PC-3 (cell line): ENCODE data around the gene HPCA. TPM values are rescaled to one million over a fixed set of nuclear protein-coding genes. Genes with fewer than 3 reads are reported as not detected.

Source experiments
- ATAC-seq: fragments of 200-7000 bp; cut with Tn5 transposase; 2 replicates; pipeline ENCODE4 v1.9.1; 2020; ENCODE audit warnings: mild to moderate bottlenecking, moderate library complexity
- BruUV-seq: library from RNA; stranded (reverse); fragments of 400-500 nt; replicated peaks from 2 replicates; lab custom pipeline; 2021; lab: Mats Ljungman, UMichigan
- CTCF ChIA-PET: fragments of 300-600 bp; sonication (Branson Sonifier 250); formaldehyde crosslinking; loops from one replicate; lab custom pipeline; 2022; ENCODE audit warnings: antibody characterized with exemption; lab: Charles Lee
- POLR2A ChIA-PET: fragments of 300-600 bp; sonication (Branson Sonifier 250); formaldehyde crosslinking; loops from one replicate; lab custom pipeline; 2022; ENCODE audit warnings: antibody characterized with exemption; ENCODE audit not compliant: unreplicated experiment; lab: Charles Lee
- DNase-seq: peaks from one replicate; pipeline ENCODE4 v3.0.0-alpha.2; 2015
- H2AFZ ChIP-seq: fragments of 300-600 bp; sonication (generic); 2 replicates; pipeline ENCODE4 v1.6.0; 2016; ENCODE audit warnings: antibody characterized with exemption, low read length
- H3F3A ChIP-seq: fragments of 300-600 bp; sonication (generic); one replicate; pipeline ENCODE4 v1.6.0; 2017; ENCODE audit warnings: antibody characterized with exemption, low read length, control low read depth, mild to moderate bottlenecking; ENCODE audit not compliant: unreplicated experiment
- H3K27ac ChIP-seq: fragments of 300-600 bp; sonication (generic); 2 replicates; pipeline ENCODE4 v1.5.1; 2016; ENCODE audit warnings: mild to moderate bottlenecking, low read length
- H3K27me3 ChIP-seq: fragments of 300-600 bp; sonication (generic); 2 replicates; pipeline ENCODE4 v1.6.1; 2016; ENCODE audit warnings: low read length, mixed read lengths
- H3K36me3 ChIP-seq: fragments of 300-600 bp; sonication (generic); 2 replicates; pipeline ENCODE4 v1.6.1; 2016; ENCODE audit warnings: low read depth, mixed run types, low read length, mixed read lengths
- H3K4me1 ChIP-seq: fragments of 300-600 bp; sonication (generic); 2 replicates; pipeline ENCODE4 v1.5.1; 2016; ENCODE audit warnings: low read length; ENCODE audit not compliant: insufficient read depth
- H3K4me2 ChIP-seq: fragments of 300-600 bp; sonication (generic); 2 replicates; pipeline ENCODE4 v1.6.0; 2016; ENCODE audit warnings: low read length
- H3K4me3 ChIP-seq: fragments of 300-600 bp; sonication (generic); 2 replicates; pipeline ENCODE4 v1.5.1; 2016; ENCODE audit warnings: mild to moderate bottlenecking, low read length, mixed read lengths
- H3K79me2 ChIP-seq: fragments of 300-600 bp; sonication (generic); 2 replicates; pipeline ENCODE4 v1.6.1; 2017; ENCODE audit warnings: low read length, mixed read lengths
- H3K9ac ChIP-seq: fragments of 300-600 bp; sonication (generic); 2 replicates; pipeline ENCODE4 v1.6.0; 2016; ENCODE audit warnings: mild to moderate bottlenecking, low read length
- H3K9me2 ChIP-seq: fragments of 300-600 bp; sonication (generic); replicated peaks from 2 replicates; pipeline ENCODE4 v1.6.1; 2016; ENCODE audit warnings: mixed run types, low read length, mixed read lengths
- H3K9me3 ChIP-seq: fragments of 300-600 bp; sonication (generic); 2 replicates; pipeline ENCODE4 v1.6.1; 2016; ENCODE audit warnings: low read length, mixed read lengths
- H4K20me1 ChIP-seq: fragments of 300-600 bp; sonication (generic); 2 replicates; pipeline ENCODE4 v1.6.1; 2016; ENCODE audit warnings: low read length, mixed read lengths
- CTCF ChIP-seq: fragments of 300-600 bp; sonication (generic); conservative IDR thresholded peaks from 2 replicates; pipeline ENCODE4 v1.5.1; 2017; ENCODE audit warnings: antibody characterized with exemption, low read depth, mild to moderate bottlenecking, low read length
- EZH2 ChIP-seq: fragments of 300-600 bp; sonication (generic); IDR thresholded peaks from one replicate; pipeline ENCODE4 v1.6.1; 2017; ENCODE audit warnings: antibody characterized with exemption, mild to moderate bottlenecking, low read length; ENCODE audit not compliant: unreplicated experiment
- EZH2phosphoT487 ChIP-seq: fragments of 300-600 bp; sonication (generic); IDR thresholded peaks from 2 replicates; pipeline ENCODE4 v1.6.1; 2018; ENCODE audit warnings: mild to moderate bottlenecking, antibody characterized with exemption, low read length, borderline replicate concordance
- intact Hi-C: fragments of 100-400 bp; cut with micrococcal nuclease; formaldehyde crosslinking; loops from 2 replicates; pipeline ENCODE4 v1.9.0; 2023
- total RNA-seq: library from RNA; depleted of rRNA; stranded (reverse); fragments of >200 nt; gene quantifications from 2 replicates; pipeline ENCODE4 v1.2.3, GENCODE V29; 2014

The HPCA gene
- total RNA-seq, 1 experiment from 2014 or later: not detected

DNA sequence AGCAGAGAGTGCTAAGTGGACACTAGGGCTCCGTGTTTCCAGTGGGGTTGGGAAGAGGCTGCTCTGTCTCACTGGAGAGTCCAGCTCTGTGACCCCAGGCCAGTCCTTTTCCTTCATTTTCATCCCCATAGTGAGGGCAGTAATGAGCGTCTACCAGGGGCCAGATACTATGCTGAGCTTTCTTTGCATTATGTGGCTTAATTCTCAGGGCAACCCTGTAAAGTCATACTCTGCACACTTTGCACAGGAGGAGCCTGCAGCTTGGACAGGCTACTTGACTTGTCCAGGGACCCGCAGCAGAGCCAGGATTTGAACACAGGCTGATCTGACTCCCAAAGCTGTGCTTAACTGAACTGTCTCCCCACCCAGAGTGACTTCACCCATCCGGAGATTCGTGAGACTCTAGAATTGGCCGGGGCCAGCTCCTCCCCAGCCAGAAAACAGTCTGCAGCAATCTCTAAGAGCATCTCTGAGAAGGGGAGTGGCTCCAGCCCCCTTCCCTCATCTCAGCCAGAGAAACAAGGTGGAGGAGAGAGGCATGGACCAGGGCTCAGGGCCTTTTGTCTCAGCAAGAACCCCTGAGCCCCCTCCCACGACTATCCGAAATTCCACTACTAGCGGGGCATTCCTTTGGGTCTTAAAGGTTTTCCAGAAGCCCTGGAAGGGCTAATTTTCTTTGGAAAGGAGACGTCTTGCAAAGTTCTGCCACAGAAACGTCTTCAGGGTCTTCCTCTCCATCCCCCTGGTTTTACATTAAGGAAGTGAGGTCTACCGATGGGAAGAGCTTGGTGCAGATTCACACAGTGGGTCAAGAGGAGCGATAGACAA is 14.7 kb upstream of the HPCA start:
- no peaks in the 10 kb centered on the region for H3K9me3 ChIP-seq
- no peaks in the 10 kb centered on the region for H3K36me3 ChIP-seq
- no peaks in the 10 kb centered on the region for H3K9me2 ChIP-seq
- H3K9ac ChIP-seq: no peak overlapping the region
- intact Hi-C loops: loop anchor here (1.0 kb wide), 1 partner anchor 159 kb away; no protein-coding TSS in a partner anchor
- no peak overlapping the region for H3K27ac ChIP-seq
- ChIA-PET CTCF (interaction anchor here (0.6 to 0.7 kb wide), 2 partner anchors 18 to 351 kb away, joined by 3 to 4 read pairs; no protein-coding TSS in a partner anchor), POLR2A (interaction anchor here (0.5 kb wide), 1 partner anchor 1575 kb away, joined by 3 read pairs; the partner anchor contains the start of genes SNRNP40 and ZCCHC17)
- H4K20me1 ChIP-seq: no peaks in the 10 kb centered on the region
- peaks cover 10% of the 10 kb centered on the region; the same call in 1 of the 2 replicates for H3K27me3 ChIP-seq
- ATAC-seq (peak; percentile 21), DNase-seq (no peak)
- 0 out of 2 replicates have a peak, but pooled peaks cover 4% of the 10 kb centered on the region for H3K4me1 ChIP-seq
- no peaks in the 10 kb centered on the region for H3F3A ChIP-seq
- H3K4me2 ChIP-seq: peak overlapping the region; percentile 77
- peak overlapping the region; percentile 47; the same call in 1 of the 2 replicates for H3K4me3 ChIP-seq
- BruUV-seq: no TSS peak
- no peak for TF ChIP-seq EZH2phosphoT487
- no peak for TF ChIP-seq EZH2
- no peaks in the 10 kb centered on the region for H3K79me2 ChIP-seq
- peak overlapping the region; percentile 58 for H2AFZ ChIP-seq

DNA sequence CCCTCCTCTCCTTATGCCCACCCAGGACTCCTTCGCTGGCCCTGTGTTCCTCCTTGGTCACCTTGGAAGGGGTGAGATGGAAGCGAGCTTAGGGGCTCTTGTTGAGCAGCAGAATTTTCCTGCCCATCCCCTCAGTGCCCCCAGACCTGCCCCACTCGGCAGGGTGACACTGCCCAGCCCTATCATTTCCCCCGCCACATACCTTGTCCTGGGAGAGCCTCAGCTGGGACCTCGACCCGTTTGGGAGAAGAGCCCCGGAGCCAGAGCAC is 14.2 kb upstream of the HPCA start:
- no peaks in the 10 kb centered on the region for H3F3A ChIP-seq
- H3K9me3 ChIP-seq: no peaks in the 10 kb centered on the region
- TF ChIP-seq EZH2 (no peak), CTCF (no peak)
- H4K20me1 ChIP-seq: no peaks in the 10 kb centered on the region
- H3K27me3 ChIP-seq: peaks cover 10% of the 10 kb centered on the region; the same call in 1 of the 2 replicates
- H3K4me2 ChIP-seq: no peak overlapping the region
- POLR2A ChIA-PET: no interaction called here
- no peak for ATAC-seq
- H3K79me2 ChIP-seq: no peaks in the 10 kb centered on the region
- H3K9me2 ChIP-seq: no peaks in the 10 kb centered on the region
- CTCF ChIA-PET: interaction anchor here (1.3 kb wide), 1 partner anchor 44 kb away, joined by 7 read pairs; no protein-coding TSS in a partner anchor
- 0 out of 2 replicates have a peak, but pooled peaks cover 4% of the 10 kb centered on the region for H3K4me1 ChIP-seq
- no TSS peak for BruUV-seq
- no peak overlapping the region for H3K4me3 ChIP-seq
- no peak overlapping the region for H3K27ac ChIP-seq
- DNase-seq: no peak
- no peak overlapping the region for H2AFZ ChIP-seq
- no peaks in the 10 kb centered on the region for H3K36me3 ChIP-seq
- intact Hi-C loops: no loop called here
- H3K9ac ChIP-seq: no peak overlapping the region

- H3K4me1 ChIP-seq: 0 out of 2 replicates have a peak, but pooled peaks cover 4% of the 10 kb centered on the region
- no peak overlapping the region for H2AFZ ChIP-seq
- intact Hi-C loops: no loop called here
- no peaks in the 10 kb centered on the region for H3K36me3 ChIP-seq
- no peak overlapping the region for H3K27ac ChIP-seq
- DNase-seq: no peak
- H3K79me2 ChIP-seq: no peaks in the 10 kb centered on the region
- peaks cover 10% of the 10 kb centered on the region; the same call in 1 of the 2 replicates for H3K27me3 ChIP-seq
- no peaks in the 10 kb centered on the region for H3F3A ChIP-seq
- no peaks in the 10 kb centered on the region for H3K9me2 ChIP-seq
- no peak overlapping the region for H3K4me2 ChIP-seq
- H3K4me3 ChIP-seq: no peak overlapping the region
- H3K9ac ChIP-seq: no peak overlapping the region
- H3K9me3 ChIP-seq: no peaks in the 10 kb centered on the region
- no peak for ATAC-seq
- TF ChIP-seq CTCF (no peak), EZH2 (no peak), EZH2phosphoT487 (no peak)
- ChIA-PET POLR2A (no interaction called here), CTCF (interaction anchor here (0.6 to 1.3 kb wide), 3 partner anchors 45 to 236 kb away, joined by 3 to 7 read pairs (median 3); no protein-coding TSS in a partner anchor)
- no TSS peak for BruUV-seq
- no peaks in the 10 kb centered on the region for H4K20me1 ChIP-seq
Measured at GRCh38 chr1:32873484-32873883, 12.8 kb upstream of the HPCA start.
